GM19324 (cell line): ENCODE results near the gene FAM72B.
"Not testable (repeated sequence)": the region's sequence is repeated elsewhere in the genome, so short reads cannot be mapped to it uniquely, and the experiment has no call there.

Source experiments
- ATAC-seq: cut with Tn5 transposase; IDR thresholded peaks from one replicate; pipeline ENCODE4 v1.9.1; 2021; ENCODE audit warnings: mild to moderate bottlenecking, moderate library complexity; ENCODE audit not compliant: unreplicated experiment, low FRiP score

FAM72B gene

DNA sequence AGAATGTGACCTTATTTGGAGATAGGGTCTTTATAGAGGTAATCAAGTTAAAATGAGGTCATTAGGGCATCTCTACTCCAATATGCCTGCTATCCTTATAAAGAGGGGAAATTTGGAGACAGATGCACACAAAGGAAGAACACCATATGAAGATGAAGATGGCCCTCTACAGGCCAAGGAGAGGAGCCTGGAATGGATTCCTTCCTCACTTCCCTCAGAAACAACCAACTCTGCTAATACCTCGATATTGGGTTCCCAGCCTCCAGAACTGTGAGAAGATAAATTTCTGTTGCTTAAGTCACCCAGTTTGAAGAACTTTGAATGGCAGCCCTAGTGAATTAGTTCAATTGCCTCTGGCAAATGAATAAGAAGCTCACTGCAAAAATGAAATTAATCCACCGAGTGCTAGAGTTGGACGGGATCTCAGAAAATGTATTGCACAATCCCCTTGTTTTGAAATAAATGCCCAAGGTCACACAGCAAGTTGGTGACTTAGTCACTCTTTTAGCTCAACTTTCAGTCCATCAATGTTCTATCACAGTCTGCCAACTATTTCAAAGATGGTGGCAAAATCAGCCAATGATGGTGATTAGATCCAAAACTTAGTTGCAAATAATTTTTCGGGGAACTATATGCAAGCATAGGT, 27.1 kb downstream of the FAM72B start:
- not testable (repeated sequence) for ATAC-seq

DNA sequence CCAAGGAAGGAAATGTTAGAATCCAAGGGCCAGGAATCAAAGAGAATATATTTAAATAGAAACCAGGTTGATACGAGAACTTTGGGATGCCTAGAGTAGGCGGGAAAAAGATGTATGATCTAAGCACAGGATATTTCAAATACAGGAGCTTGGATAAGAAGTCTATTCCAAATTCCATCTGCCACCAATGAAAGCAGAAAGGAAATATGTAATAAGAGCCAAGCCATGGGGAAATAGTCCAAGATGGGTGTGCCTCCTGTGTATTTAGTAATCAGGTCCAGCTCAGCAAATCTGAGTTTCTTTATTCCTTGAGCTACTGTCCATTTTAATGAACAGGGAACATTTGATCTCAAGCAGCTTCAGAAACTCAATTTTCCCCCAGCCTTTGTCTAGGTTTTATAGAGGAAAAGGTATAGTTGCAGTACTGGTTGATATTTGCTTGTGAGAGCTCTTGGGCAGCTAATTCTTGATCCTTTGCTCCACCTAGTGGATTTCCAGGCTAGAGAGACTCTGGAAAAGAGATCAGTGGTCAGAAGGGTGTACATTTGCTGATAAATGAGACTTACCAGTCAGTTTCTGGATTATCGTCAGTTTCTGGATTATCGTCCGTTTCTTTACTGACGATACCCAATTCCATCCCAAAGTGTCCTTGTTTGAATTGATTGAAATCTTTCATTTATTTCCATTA, 28.3 kb downstream of the FAM72B start:
- ATAC-seq: not testable (repeated sequence)

DNA sequence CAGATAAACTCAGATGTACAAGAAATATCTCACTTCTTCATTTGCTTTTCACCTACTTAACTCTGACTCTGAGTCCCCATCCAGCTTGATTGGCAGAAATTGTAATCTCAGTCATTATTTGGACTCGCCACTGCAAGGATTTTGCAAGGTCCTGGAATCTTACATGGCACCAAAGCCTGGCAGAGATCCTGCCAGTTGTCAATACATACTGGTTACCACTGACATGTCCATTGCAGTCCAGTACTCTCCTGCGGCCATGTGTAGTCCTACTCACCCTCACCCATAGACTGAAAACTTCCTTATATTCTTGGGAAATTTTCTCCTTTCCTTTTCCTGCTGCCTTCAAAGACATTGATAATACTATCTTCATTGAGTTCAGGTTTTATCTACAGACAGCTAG, 29.3 kb downstream of the FAM72B start:
- not testable (repeated sequence) for ATAC-seq

DNA sequence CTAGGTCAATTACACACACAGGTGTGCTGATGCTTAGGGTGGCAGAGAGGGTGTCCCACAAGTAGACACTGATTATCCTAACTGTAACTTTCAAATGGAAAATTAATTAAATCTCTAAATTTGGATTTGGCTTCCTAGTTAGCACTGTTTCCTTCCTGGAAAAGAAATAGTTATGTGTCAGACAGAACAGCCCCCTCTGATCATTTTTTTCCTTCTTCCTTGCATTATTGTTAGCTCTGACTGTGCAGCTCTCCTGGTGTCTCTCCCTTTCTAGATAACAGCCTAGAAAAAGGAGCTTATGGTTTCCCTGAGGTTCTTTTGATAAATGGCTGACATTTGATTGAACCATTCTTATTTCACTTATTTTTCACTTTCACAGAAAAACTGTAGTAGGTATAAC, 31.4 kb downstream of the FAM72B start:
- ATAC-seq: not testable (repeated sequence)

DNA sequence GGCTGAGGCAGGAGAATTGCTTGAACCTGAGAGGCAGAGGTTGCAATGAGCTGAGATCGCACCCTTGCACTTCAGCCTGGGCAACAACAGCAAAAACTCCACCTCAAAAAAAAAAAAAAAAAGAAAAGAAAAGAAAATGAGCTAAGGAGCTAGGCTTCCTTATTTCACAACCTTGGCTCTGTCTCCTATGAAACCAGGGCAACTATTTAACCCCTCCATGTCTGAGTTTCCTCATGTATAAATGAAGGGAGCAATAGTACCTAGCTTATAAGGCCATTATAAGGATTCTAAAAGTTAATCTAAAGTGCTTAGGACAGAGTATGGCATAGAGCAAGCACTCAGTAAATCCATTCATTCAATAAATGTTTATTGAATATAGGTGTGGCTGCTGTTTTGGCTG, 32.8 kb downstream of the FAM72B start:
- ATAC-seq: not testable (repeated sequence)

DNA sequence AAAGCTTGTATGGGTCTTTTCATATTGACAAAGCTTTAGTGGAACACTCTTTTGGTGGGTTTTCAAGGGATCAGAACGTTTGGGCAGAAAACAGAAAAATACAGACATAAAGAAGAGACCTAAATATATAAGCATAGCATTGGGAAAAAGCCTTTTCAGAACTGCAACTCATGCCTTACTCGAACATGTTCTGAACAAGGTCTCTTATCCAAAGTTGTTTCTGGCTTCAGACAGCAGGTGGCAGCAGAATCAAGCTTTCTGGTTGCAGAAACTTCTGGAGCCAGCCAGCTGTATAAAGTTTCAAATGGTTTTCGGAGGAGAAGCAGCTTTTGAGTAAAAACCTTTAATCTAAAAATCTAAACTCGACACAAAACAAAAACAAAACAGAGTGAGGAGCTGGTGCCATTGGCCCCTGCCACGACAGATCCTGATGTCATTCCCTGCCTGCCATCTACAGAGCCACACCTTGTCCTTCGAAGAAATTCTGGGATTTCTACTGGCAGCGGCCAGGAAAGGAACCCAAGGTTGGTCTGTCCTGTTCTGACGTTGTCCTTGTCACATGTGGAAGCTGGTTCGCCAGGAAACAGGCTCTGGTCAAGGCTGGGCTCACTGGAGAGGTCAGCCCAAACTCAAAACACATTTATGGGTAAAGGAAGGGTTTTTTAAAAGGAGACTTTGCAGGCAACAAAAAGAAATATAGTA, 35.5 kb downstream of the FAM72B start:
- not testable (repeated sequence) for ATAC-seq

DNA sequence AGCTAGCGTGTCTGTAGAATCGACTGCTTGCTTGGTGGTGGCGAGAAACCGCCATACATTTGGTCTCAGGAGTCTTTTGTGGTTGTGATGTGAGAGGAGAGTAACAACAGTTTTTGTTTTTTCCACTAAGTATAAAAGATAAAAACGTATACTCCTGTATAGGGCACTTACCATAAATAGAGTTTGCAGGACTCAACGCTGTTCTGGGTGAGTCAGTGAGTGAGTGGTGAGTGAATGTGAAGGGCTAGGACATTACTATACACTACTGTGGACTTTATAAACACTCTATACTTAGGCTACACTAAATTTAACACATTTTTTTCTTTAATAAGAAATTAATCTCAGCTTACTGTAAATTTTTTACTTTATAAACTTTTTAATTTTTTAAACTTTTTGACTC, 43.7 kb downstream of the FAM72B start:
- ATAC-seq: not testable (repeated sequence)

DNA sequence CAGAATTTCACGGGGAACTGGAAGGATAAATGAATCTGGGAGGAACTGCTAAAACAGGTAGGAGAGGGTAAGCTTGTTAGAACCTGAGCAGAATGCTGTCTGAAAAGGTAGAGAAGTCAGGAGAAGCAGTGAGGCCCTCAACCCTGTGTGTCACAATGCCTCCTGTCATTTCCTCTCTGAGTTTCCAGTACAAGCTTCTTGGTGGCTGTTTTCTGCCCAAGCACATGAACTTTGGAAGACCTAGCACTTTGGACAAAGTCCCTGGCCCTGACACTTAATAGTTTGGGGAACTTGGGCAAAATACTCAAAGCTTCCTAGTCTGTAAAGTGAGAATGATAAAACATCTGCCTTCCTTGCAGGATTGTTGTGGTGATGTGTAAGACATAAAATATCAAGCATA, 52.6 kb downstream of the FAM72B start:
- not testable (repeated sequence) for ATAC-seq

DNA sequence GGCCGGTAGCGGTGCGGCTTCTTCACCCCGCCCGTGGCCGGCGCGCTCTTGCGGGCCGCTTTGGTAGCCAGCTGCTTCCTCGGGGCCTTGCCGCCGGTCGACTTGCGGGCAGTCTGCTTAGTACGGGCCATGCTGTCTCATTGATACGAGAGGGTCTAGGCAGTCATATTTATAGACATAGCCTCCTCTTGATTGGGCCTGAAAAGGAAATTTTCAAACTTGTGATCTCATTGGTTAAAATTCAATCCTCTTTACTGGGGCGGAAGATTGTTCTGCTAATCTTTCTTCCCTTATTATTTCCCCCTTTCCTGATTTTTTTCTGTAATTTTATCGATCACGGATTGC, 65.7 kb downstream of the FAM72B start:
- ATAC-seq: not testable (repeated sequence)
